Activated naive CD4-positive, alpha-beta T cell treated with anti-CD3 and anti-CD28 coated beads for 36 hours (primary cell): ENCODE measurements around the gene AGPAT4. TPM values are rescaled to one million over a fixed set of nuclear protein-coding genes. Genes with fewer than 3 reads are reported as not detected.

Experiments
- CTCF ChIA-PET: fragments of 350-600 bp; sonication (Branson Sonifier 250); formaldehyde crosslinking; loops from one replicate; lab custom pipeline; 2021; ENCODE audit warnings: antibody characterized with exemption; lab: Charles Lee
- DNase-seq: peaks from one replicate; pipeline ENCODE4 v3.0.0-alpha.2; 2020
- H3K27ac Mint-ChIP-seq: one replicate; pipeline ENCODE4 v1.8.0; 2021; ENCODE audit warnings: mild to moderate bottlenecking, mixed read lengths
- H3K27me3 Mint-ChIP-seq: one replicate; pipeline ENCODE4 v1.8.0; 2021; ENCODE audit warnings: low read depth, mixed read lengths
- H3K36me3 Mint-ChIP-seq: one replicate; pipeline ENCODE4 v1.8.0; 2021; ENCODE audit warnings: low read depth, mixed read lengths
- H3K4me1 Mint-ChIP-seq: one replicate; pipeline ENCODE4 v1.8.0; 2021; ENCODE audit warnings: low read depth, mixed read lengths
- H3K4me3 Mint-ChIP-seq: one replicate; pipeline ENCODE4 v1.8.0; 2021; ENCODE audit warnings: mild to moderate bottlenecking, moderate library complexity, mixed read lengths
- H3K9me3 Mint-ChIP-seq: one replicate; pipeline ENCODE4 v1.8.0; 2021; ENCODE audit warnings: mixed read lengths
- intact Hi-C: fragments of 100-400 bp; cut with micrococcal nuclease; formaldehyde crosslinking; loops from one replicate; pipeline ENCODE4 v1.15.1; 2023
- total RNA-seq, 2 experiments: library from RNA; stranded (reverse); gene quantifications; one replicate each; pipeline ENCODE4 v1.2.3, GENCODE V29; 2021

Gene AGPAT4
- total RNA-seq, 2 experiments from 2014 or later: 3.7 to 4.2 TPM

DNA sequence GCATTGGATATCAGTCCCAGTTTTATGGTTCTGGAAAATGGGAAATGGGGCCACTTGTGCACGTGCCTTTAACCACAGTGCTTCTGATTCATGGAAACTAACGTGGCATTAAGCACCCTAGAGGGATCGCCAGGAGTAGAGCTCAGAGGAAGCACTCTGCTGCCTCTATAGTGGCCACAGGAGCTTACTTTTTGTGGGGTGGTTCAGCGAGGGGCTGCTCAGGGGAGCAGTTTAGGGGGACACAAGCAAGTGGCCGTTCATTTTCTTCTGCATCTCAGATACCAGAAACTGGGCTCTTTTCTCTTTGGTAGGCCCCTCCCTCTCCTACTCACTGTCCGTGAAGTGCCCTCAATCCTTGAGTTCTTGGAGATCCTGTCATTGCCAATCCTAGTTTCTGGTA is 28.5 kb downstream of the AGPAT4 start:
- intact Hi-C loops: no loop called here
- CTCF ChIA-PET: interaction anchor here (0.8 kb wide), 1 partner anchor 11 kb away, joined by 3 read pairs; no protein-coding TSS in a partner anchor
- H3K36me3 Mint-ChIP-seq: no peaks in the 10 kb centered on the region

DNA sequence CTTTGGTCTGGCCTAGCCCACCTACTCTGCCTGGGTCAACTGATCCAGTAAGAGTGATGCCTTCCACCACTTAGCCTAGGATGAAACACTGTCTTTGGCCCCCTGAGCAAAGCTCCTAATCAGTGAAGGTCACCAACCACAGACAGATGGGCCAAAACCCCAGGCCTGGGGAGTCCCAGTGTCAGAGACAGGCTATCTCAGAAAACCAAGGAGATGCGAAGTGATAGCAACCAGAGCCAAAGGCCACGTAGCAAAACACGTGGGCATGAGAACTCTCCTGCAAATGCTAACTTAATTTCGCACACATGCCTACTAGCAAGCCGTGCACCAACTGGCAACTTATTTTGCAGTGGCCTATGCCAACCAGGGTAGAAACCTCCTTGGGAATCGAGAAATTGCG is 29.1 kb downstream of the AGPAT4 start:
- H3K4me3 Mint-ChIP-seq: no peak overlapping the region
- no peaks in the 10 kb centered on the region for H3K9me3 Mint-ChIP-seq
- no peaks in the 10 kb centered on the region for H3K27me3 Mint-ChIP-seq
- H3K36me3 Mint-ChIP-seq: no peaks in the 10 kb centered on the region
- intact Hi-C loops: no loop called here
- H3K27ac Mint-ChIP-seq: no peak overlapping the region
- H3K4me1 Mint-ChIP-seq: no peaks in the 10 kb centered on the region
- CTCF ChIA-PET: interaction anchor here (0.8 kb wide), 1 partner anchor 11 kb away, joined by 3 read pairs; no protein-coding TSS in a partner anchor
- DNase-seq: no peak

More for the DNA sequence above, 28.5 kb downstream of the AGPAT4 start:
- Mint-ChIP-seq H3K4me1 (no peaks in the 10 kb centered on the region), H3K27me3 (no peaks in the 10 kb centered on the region), H3K9me3 (no peaks in the 10 kb centered on the region), H3K27ac (no peak overlapping the region), H3K4me3 (no peak overlapping the region)
- DNase-seq: no peak

DNA sequence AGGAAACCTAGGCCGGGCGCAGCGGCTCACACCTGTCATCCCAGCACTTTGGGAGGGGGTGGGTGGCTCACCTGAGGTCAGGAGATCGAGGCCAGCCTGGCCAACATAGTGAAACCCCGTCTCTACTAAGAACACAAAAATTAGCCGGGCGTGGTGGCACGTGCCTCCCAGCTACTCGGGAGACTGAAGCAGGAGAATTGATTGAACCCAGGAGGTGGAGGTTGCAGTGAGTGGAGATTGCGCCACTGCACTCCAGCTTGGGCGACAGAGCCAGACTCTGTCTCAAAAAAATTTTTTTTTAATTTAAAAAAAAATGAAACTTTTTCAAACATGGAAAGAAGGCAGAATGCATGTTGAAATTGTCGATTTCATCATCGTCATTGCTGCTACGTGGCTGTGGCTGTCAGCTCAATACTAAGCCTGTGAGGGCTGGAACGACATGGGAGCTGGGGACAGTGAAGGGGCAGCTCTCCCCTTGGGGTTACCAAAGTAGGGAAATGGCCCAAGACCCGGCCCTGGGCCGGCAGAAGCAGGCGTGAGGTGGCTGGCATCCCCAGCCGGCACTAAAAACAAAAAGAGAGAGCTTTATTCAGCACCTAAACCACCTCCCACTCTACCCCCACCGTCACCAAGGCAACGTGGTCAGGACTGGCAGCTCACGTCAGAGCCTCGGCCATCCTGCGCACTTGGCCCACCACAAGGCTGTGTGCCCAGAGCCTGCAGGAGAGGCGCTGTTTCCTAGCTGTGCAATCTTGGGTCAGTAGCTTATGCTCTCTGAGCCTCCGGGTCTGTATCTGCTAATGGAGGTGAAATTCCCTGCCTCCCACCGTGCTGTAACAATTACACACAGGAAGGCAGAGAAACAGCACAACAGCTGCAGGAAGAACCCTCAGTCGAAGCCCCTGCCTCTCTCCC is 30.8 kb downstream of the AGPAT4 start:
- no peak for DNase-seq
- CTCF ChIA-PET: interaction anchor here (0.6 kb wide), 1 partner anchor 251 kb away, joined by 3 read pairs; no protein-coding TSS in a partner anchor
- Mint-ChIP-seq H3K36me3 (peaks cover 5% of the 10 kb centered on the region), H3K27ac (no peak overlapping the region), H3K4me1 (peaks cover 6% of the 10 kb centered on the region), H3K4me3 (no peak overlapping the region), H3K9me3 (no peaks in the 10 kb centered on the region), H3K27me3 (no peaks in the 10 kb centered on the region)
- intact Hi-C loops: no loop called here

DNA sequence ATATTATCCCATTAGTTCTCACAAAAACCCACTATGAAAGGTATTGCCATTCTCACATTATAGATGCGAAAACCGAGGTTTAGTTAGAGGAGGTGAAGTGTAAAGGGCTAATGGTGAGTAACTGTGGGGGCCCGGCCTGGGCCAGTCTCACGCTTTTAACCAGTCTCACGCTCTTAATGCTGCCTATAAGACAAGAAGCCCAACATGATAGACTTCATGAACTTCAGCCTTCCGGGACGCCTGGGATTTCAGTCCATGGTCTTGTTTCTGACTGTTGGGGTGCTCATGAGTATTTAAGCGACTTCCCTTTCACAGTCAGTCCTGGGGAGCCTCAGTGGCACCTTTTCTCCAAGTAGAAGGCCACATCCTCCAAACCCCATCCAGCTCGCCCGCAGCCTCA is 31.7 kb downstream of the AGPAT4 start:
- Mint-ChIP-seq H3K4me3 (no peak overlapping the region), H3K27ac (no peak overlapping the region), H3K4me1 (peaks cover 6% of the 10 kb centered on the region), H3K36me3 (peaks cover 5% of the 10 kb centered on the region), H3K9me3 (no peaks in the 10 kb centered on the region), H3K27me3 (no peaks in the 10 kb centered on the region)
- CTCF ChIA-PET: no interaction called here
- DNase-seq: no peak
- intact Hi-C loops: no loop called here

DNA sequence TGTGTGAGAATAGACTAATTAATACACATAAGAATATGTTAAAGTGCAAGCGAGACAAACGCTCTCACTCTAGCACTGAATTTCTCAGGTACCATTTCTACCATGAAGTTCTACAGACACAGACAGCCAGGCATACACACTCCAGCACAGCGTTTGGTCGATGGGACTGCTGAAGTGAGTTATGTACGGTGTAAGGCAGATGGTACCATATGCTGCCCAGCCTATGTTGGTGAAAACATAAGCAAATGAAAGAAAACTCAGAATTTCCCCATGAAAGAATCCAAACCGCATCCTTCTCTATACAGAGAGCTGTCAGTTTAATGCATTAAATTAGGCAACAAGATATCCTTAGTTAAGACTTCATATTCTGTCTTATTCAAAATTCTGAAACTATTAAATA is 34.9 kb downstream of the AGPAT4 start:
- Mint-ChIP-seq H3K27ac (no peak overlapping the region), H3K4me1 (peaks cover 16% of the 10 kb centered on the region), H3K36me3 (peaks cover 5% of the 10 kb centered on the region), H3K9me3 (no peaks in the 10 kb centered on the region), H3K27me3 (no peaks in the 10 kb centered on the region), H3K4me3 (no peak overlapping the region)
- CTCF ChIA-PET: no interaction called here
- no peak for DNase-seq
- intact Hi-C loops: no loop called here

DNA sequence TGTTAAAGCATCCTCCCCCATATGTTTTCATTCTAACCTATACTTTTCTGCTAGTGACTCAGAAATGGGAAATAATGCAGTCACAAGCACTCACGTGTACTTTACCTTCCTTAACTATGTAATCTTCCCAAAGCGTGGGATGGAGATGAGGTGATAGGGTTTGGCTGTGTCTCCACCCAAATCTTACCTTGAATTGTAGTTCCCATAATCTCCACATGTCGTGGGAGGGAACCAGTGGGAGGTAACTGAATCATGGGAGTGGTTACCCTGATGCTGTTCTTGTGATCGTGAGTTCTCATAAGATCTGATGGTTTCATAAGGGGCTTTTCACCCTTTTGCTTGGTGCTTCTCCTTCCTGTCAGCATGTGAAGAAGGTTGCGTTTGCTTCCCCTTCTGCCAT is 35.4 kb downstream of the AGPAT4 start:
- H3K36me3 Mint-ChIP-seq: peaks cover 5% of the 10 kb centered on the region
- H3K4me3 Mint-ChIP-seq: no peak overlapping the region
- no peak for DNase-seq
- no peak overlapping the region for H3K27ac Mint-ChIP-seq
- no peaks in the 10 kb centered on the region for H3K27me3 Mint-ChIP-seq
- CTCF ChIA-PET: no interaction called here
- intact Hi-C loops: no loop called here
- peaks cover 16% of the 10 kb centered on the region for H3K4me1 Mint-ChIP-seq
- no peaks in the 10 kb centered on the region for H3K9me3 Mint-ChIP-seq

DNA sequence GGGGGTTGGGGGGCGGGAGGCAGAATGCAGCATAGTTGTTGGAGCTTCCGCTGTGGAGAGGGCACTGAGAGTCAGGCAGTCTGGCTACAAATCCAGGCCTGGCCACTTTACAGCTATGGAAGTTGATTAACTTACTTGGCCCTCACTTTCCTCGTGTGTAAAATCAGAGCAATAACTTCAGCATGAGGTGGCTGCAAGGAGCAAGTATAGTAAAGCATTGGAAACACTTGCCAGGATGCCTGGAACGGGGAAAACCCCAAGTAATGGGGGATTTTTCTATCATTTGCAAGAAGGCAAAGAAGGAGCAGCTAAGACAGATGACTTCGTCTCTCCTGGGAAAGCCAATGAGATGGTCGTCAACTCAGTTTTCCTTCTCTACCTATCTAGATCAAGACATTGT is 35.8 kb downstream of the AGPAT4 start:
- H3K4me3 Mint-ChIP-seq: no peak overlapping the region
- no peaks in the 10 kb centered on the region for H3K9me3 Mint-ChIP-seq
- no peak for DNase-seq
- no peaks in the 10 kb centered on the region for H3K27me3 Mint-ChIP-seq
- no peak overlapping the region for H3K27ac Mint-ChIP-seq
- peaks cover 5% of the 10 kb centered on the region for H3K36me3 Mint-ChIP-seq
- peaks cover 16% of the 10 kb centered on the region for H3K4me1 Mint-ChIP-seq
- intact Hi-C loops: no loop called here
- CTCF ChIA-PET: no interaction called here

DNA sequence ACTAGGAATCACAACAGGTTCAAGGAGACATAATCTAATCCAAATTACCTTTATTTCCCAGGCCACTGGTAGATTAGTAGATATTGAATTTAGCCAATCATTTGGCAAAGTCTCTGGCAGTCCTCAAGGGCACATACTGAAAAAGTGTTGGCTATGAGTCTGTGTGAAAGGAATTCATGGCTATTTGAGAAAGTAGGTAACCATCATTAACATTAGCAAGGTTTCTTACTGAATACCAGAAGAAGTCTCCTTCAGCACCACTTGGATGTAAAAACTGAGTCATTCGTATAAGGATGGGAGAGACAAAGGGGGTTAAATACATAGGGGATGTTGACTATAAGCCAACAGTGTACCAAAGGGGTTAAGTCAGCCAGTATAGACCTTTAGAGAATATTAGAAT is 36.7 kb downstream of the AGPAT4 start:
- no peak overlapping the region for H3K27ac Mint-ChIP-seq
- no peaks in the 10 kb centered on the region for H3K27me3 Mint-ChIP-seq
- H3K4me3 Mint-ChIP-seq: no peak overlapping the region
- peaks cover 5% of the 10 kb centered on the region for H3K36me3 Mint-ChIP-seq
- DNase-seq: no peak
- CTCF ChIA-PET: no interaction called here
- peaks cover 16% of the 10 kb centered on the region for H3K4me1 Mint-ChIP-seq
- intact Hi-C loops: no loop called here
- H3K9me3 Mint-ChIP-seq: no peaks in the 10 kb centered on the region

DNA sequence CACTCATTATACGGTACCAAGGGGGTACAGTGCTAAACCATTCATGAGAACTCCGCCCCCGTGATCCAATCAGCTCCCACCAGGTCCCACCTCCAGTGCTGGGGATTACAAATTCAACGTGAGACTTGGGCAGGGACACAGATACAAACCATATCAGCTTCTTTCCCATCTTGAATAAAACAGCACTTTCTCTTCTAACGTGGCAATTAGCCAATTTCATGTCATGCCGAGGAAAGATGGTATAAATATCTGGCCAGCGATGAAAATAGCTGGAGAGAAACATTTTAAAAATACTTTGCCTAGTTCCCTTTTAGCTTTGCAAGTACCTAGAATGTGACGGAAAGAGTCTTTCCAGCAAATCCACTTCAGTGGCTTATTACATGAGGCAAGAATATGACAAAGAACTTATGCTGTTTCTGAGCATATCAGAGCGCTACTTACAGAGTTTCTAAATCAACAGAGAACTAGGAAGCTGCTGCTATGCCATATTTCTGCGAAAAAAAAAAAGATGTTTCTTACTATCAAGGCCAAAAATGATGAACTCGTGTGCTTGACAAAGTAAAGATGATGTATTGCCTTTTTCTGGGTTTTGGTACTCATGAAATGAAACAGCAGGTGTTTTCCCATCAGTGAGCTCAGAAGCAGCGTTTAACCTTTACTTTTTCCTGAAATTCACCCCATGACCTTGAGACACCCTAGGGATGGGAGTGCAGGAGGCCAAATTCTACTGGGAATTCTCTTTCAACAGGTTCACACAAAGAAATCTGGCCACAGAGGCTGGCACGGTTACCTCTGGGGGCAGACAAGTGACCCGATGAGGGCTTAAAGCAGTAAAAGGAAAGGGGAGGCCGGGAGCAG is 37.9 kb downstream of the AGPAT4 start:
- no peak for DNase-seq
- peaks cover 5% of the 10 kb centered on the region for H3K36me3 Mint-ChIP-seq
- intact Hi-C loops: loop anchor here (1.0 kb wide), 1 partner anchor 38 kb away; the partner anchor contains the start of gene AGPAT4
- CTCF ChIA-PET: interaction anchor here (1.6 kb wide), 1 partner anchor 135 kb away, joined by 6 read pairs; no protein-coding TSS in a partner anchor
- H3K4me1 Mint-ChIP-seq: peaks cover 16% of the 10 kb centered on the region
- H3K27ac Mint-ChIP-seq: peak overlapping the region; percentile 68
- H3K4me3 Mint-ChIP-seq: no peak overlapping the region
- H3K9me3 Mint-ChIP-seq: no peaks in the 10 kb centered on the region
- no peaks in the 10 kb centered on the region for H3K27me3 Mint-ChIP-seq

DNA sequence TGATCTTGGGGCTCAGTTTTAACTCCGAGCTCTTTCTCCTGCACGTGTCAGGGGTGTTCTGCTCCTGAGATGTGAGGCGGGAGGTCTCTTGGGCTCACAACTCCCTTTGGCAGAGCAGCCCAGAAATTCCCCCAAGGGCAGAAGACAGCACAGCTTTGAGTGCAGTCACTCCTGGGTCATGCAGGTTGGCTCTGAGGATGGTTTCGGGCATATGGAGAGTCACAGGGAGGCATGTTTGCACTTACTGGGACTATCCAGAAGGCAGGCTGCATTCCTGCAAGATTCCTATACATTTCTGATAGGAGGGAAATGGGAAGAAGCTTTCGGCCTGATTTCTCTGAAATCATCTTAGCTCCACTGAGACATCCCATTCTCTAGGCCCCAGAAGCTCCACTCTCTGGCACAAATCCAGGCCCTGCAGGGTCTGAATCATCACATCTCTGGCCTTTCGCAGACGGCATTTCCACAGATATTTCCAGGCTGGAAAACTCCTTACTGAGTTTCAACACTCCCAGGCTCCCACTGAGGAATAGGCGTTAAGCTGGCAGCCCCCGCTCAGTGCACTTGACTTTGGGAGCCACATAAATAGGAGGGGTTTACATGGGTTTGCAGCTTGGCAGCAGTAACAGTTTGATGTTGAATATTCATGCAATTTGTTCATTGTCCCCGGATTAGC is 39.7 kb downstream of the AGPAT4 start:
- no peaks in the 10 kb centered on the region for H3K27me3 Mint-ChIP-seq
- no peak for DNase-seq
- H3K9me3 Mint-ChIP-seq: no peaks in the 10 kb centered on the region
- peaks cover 16% of the 10 kb centered on the region for H3K4me1 Mint-ChIP-seq
- no peak overlapping the region for H3K27ac Mint-ChIP-seq
- CTCF ChIA-PET: interaction anchor here (1.0 kb wide), 1 partner anchor 11 kb away, joined by 3 read pairs; no protein-coding TSS in a partner anchor
- no peak overlapping the region for H3K4me3 Mint-ChIP-seq
- peaks cover 5% of the 10 kb centered on the region for H3K36me3 Mint-ChIP-seq
- intact Hi-C loops: no loop called here

DNA sequence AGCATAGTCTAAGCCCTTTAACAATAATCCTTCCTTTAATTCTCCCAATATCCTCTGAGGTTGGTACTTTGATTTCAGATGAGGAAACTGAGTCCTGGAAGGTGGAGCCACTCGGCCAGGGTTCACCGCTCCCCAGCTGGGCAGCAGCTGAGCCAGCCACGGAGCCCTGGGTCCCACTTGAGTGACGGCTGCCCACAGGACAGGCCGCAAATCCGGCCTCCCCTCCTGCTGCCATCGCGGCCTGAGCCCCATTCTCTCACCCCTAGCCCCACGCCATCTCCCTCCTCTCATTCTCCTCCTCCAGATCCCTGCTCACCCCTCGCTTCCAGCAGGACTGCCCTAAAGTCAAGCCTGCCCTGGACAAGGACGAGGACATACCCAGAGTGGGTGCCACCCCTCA is 41.4 kb downstream of the AGPAT4 start:
- Mint-ChIP-seq H3K4me1 (peaks cover 10% of the 10 kb centered on the region), H3K36me3 (no peaks in the 10 kb centered on the region), H3K27me3 (no peaks in the 10 kb centered on the region), H3K9me3 (no peaks in the 10 kb centered on the region), H3K4me3 (no peak overlapping the region), H3K27ac (no peak overlapping the region)
- DNase-seq: no peak
- intact Hi-C loops: no loop called here
- CTCF ChIA-PET: no interaction called here

DNA sequence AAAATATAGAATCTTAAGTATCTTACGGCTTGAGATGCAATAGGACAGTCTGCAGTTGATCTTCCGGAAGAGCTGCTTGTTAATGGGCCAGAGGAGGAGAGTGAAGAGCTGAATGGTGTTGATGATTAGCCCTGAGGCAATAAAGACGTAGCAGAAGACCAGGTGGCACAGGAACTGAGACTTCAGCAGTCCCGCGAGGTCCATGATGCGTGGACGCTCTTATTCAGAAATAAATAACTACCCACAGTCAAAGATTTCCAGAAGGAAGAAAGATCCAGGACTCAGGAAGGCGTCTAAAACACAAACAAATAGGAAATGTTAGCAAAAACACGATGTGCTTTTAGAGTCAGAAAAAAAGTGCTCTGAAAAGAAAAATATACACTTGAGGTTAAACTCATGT is 41.9 kb downstream of the AGPAT4 start:
- DNase-seq: no peak
- Mint-ChIP-seq H3K27ac (no peak overlapping the region), H3K36me3 (no peaks in the 10 kb centered on the region), H3K27me3 (no peaks in the 10 kb centered on the region), H3K4me3 (no peak overlapping the region), H3K4me1 (peaks cover 10% of the 10 kb centered on the region), H3K9me3 (no peaks in the 10 kb centered on the region)
- CTCF ChIA-PET: no interaction called here
- intact Hi-C loops: no loop called here
